ENCODE results near the gene CHST11. TPM values are rescaled to one million over a fixed set of nuclear protein-coding genes. Genes with fewer than 3 reads are reported as not detected.

The CHST11 gene
- total and polyA plus RNA-seq, 4 donors: 0.57 to 11.1 (median 3.7) TPM

DNA sequence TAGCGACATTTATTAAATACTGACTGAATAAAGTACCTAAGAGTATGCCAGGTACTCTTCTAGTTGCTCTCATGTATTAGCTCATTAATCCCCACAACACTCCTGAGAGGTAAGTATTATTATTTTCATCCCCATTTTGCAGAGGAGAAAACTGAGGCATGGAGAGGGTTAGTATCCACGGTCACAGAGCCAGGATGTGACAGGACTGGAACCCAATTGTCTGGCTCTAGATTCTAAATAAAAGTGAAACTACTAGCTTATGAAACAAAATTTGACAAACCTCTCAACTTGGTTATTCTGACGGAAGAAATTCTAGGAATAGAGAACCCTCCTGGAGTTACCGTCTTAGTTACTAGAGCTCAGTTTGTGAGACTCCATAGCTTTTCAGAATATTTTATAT is 112.2 kb downstream of the CHST11 start (continued):
- TF ChIP-seq, protein P1, sequence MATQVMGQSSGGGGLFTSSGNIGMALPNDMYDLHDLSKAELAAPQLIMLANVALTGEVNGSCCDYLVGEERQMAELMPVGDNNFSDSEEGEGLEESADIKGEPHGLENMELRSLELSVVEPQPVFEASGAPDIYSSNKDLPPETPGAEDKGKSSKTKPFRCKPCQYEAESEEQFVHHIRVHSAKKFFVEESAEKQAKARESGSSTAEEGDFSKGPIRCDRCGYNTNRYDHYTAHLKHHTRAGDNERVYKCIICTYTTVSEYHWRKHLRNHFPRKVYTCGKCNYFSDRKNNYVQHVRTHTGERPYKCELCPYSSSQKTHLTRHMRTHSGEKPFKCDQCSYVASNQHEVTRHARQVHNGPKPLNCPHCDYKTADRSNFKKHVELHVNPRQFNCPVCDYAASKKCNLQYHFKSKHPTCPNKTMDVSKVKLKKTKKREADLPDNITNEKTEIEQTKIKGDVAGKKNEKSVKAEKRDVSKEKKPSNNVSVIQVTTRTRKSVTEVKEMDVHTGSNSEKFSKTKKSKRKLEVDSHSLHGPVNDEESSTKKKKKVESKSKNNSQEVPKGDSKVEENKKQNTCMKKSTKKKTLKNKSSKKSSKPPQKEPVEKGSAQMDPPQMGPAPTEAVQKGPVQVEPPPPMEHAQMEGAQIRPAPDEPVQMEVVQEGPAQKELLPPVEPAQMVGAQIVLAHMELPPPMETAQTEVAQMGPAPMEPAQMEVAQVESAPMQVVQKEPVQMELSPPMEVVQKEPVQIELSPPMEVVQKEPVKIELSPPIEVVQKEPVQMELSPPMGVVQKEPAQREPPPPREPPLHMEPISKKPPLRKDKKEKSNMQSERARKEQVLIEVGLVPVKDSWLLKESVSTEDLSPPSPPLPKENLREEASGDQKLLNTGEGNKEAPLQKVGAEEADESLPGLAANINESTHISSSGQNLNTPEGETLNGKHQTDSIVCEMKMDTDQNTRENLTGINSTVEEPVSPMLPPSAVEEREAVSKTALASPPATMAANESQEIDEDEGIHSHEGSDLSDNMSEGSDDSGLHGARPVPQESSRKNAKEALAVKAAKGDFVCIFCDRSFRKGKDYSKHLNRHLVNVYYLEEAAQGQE (IDR thresholded peaks at IDR 0.05): no peak

DNA sequence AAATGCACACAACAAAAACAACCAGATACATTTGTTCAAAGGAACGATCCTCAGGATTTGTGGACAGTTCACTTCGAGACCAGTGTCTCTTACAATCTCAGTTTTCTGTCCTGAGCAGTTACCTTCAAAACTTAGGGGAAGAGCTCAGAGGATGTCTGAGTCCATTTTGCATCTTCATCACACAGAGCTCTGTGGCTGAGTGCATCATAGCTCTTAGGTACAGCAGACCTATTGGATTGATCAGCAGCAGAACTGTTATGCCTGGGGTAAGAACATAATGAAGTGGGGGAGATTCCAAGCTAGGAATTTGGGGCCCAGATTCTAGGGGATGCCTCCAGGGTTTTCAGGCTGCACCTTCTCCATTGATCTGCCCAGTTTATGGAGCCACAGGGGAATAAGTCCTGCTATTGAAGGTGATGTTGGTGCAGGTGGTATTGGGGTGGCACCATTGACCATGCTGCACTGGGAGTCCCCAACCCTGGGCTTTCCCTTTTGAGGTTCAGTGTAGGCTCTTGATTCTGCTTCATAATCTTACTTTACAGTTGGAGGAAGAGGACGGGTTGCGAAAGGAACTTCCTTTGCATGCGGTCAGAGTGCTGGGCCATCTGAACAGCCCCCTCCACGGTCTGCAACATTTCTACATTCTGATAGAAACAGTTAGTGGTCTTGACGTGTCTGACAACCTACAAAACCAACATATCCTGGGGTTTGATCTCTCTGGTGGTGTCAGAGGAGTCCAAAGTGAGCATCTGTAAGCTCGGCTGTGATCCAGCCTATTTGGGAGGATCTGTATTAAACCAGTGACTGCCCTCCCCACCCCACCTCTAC is 112.8 kb downstream of the CHST11 start:
- 61% methylated on average over 8 of the region's 8 CpGs for WGBS

GRCh38 chr12:104570174-104570907 is 113.6 kb downstream of the CHST11 start:
- Histone ChIP-seq H3K4me3 (ENCODE audit: low read depth in 1 of 3, low read length in 3 of 3) (no peak overlapping the region), H3K27me3 (ENCODE audit: control insufficient read depth in 4 of 4, insufficient read depth in 4 of 4, low read length in 3 of 4) (no peaks in the 10 kb centered on the region), H3K9me3 (ENCODE audit: control insufficient read depth in 4 of 4, low read length in 3 of 4) (no peaks in the 10 kb centered on the region), H3K9ac (ENCODE audit: low read depth in 1 of 2, low read length in 2 of 2) (no peak overlapping the region), H3K36me3 (ENCODE audit: control insufficient read depth in 4 of 4, insufficient read depth in 3 of 4, low read depth in 1 of 4, low read length in 3 of 4) (no peaks in the 10 kb centered on the region), H3K27ac (ENCODE audit: low read depth in 1 of 2, low read length in 2 of 2) (peak overlapping the region in 1 of 2 donors; percentile 25), H3K4me1 (ENCODE audit: control insufficient read depth in 4 of 4, insufficient read depth in 4 of 4, low read length in 3 of 4) (peaks cover 0 to 2% (median 0%) of the 10 kb centered on the region in 4 donors)
- DNase-seq (ENCODE audit: low spot score): no peak
- WGBS: 66% methylated on average over 12 of the region's 12 CpGs
- TF ChIP-seq, protein P1 (IDR thresholded peaks at IDR 0.05): no peak
- TF ChIP-seq, protein P2, sequence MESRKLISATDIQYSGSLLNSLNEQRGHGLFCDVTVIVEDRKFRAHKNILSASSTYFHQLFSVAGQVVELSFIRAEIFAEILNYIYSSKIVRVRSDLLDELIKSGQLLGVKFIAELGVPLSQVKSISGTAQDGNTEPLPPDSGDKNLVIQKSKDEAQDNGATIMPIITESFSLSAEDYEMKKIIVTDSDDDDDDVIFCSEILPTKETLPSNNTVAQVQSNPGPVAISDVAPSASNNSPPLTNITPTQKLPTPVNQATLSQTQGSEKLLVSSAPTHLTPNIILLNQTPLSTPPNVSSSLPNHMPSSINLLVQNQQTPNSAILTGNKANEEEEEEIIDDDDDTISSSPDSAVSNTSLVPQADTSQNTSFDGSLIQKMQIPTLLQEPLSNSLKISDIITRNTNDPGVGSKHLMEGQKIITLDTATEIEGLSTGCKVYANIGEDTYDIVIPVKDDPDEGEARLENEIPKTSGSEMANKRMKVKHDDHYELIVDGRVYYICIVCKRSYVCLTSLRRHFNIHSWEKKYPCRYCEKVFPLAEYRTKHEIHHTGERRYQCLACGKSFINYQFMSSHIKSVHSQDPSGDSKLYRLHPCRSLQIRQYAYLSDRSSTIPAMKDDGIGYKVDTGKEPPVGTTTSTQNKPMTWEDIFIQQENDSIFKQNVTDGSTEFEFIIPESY (IDR thresholded peaks at IDR 0.05): no peak
- TF ChIP-seq HNF4A (conservative IDR thresholded peaks at IDR 0.05) (no peak), RXRA (IDR thresholded peaks at IDR 0.05) (no peak), HNF4G (IDR thresholded peaks at IDR 0.05) (no peak), TAF1 (conservative IDR thresholded peaks at IDR 0.05) (no peak), GABPA (IDR thresholded peaks at IDR 0.05 in 1 of 2, conservative IDR thresholded peaks at IDR 0.05 in 1 of 2) (no peak), FOXA1 (IDR thresholded peaks at IDR 0.05) (no peak)

More for the DNA sequence above, 112.8 kb downstream of the CHST11 start:
- no peaks in the 10 kb centered on the region for H3K9me3 ChIP-seq (ENCODE audit: control insufficient read depth in 4 of 4, low read length in 3 of 4)
- no peaks in the 10 kb centered on the region for H3K27me3 ChIP-seq (ENCODE audit: control insufficient read depth in 4 of 4, insufficient read depth in 4 of 4, low read length in 3 of 4)
- H3K27ac ChIP-seq (ENCODE audit: low read depth in 1 of 2, low read length in 2 of 2): peak overlapping the region in 1 of 2 donors; percentile 25
- H3K9ac ChIP-seq (ENCODE audit: low read depth in 1 of 2, low read length in 2 of 2): no peak overlapping the region
- TF ChIP-seq EGR1 (IDR thresholded peaks at IDR 0.05; ENCODE audit: low read depth in 2 of 2) (no peak), GABPA (IDR thresholded peaks at IDR 0.05 in 1 of 2, conservative IDR thresholded peaks at IDR 0.05 in 1 of 2) (no peak), NR2F2 (IDR thresholded peaks at IDR 0.05) (no peak), HNF4G (IDR thresholded peaks at IDR 0.05) (no peak), JUND (IDR thresholded peaks at IDR 0.05) (no peak), TAF1 (conservative IDR thresholded peaks at IDR 0.05) (no peak), RAD21 (IDR thresholded peaks at IDR 0.05) (peak in 1 of 2 donors; percentile 23)
- TF ChIP-seq, protein P1 (IDR thresholded peaks at IDR 0.05): no peak
- H3K4me3 ChIP-seq (ENCODE audit: low read depth in 1 of 3, low read length in 3 of 3): no peak overlapping the region
- no peaks in the 10 kb centered on the region for H3K36me3 ChIP-seq (ENCODE audit: control insufficient read depth in 4 of 4, insufficient read depth in 3 of 4, low read depth in 1 of 4, low read length in 3 of 4)
- no peak for DNase-seq (ENCODE audit: low spot score)
- H3K4me1 ChIP-seq (ENCODE audit: control insufficient read depth in 4 of 4, insufficient read depth in 4 of 4, low read length in 3 of 4): peaks cover 0 to 2% (median 0%) of the 10 kb centered on the region in 4 donors

Measured in liver (tissue), 9 donors.